HepG2 (cell line): ENCODE measurements around the gene BMF. TPM values are rescaled to one million over a fixed set of nuclear protein-coding genes. Genes with fewer than 3 reads are reported as not detected.

Experiments used
- CAMTA2 ChIP-seq: sonication (generic); formaldehyde crosslinking; IDR thresholded peaks from 2 replicates; pipeline ENCODE4 v1.4.0; 2020; ENCODE audit warnings: mild to moderate bottlenecking, missing genetic modification reagents, borderline replicate concordance
- DNMT1 ChIP-seq: sonication (generic); formaldehyde crosslinking; IDR thresholded peaks from 2 replicates; pipeline ENCODE4 v1.5.1; 2020; ENCODE audit warnings: mild to moderate bottlenecking, missing genetic modification reagents
- IRF9 ChIP-seq: sonication (generic); formaldehyde crosslinking; IDR thresholded peaks from 2 replicates; pipeline ENCODE4 v1.8.0; 2022; ENCODE audit warnings: missing genetic modification reagents, mild to moderate bottlenecking, borderline replicate concordance
- MZF1 ChIP-seq: sonication (generic); formaldehyde crosslinking; IDR thresholded peaks from 2 replicates; pipeline ENCODE4 v1.8.1; 2023; ENCODE audit warnings: mild to moderate bottlenecking, missing genetic modification reagents, borderline replicate concordance
- NR3C1 ChIP-seq: sonication (generic); formaldehyde crosslinking; IDR thresholded peaks from 2 replicates; pipeline ENCODE4 v1.4.0; 2020; ENCODE audit warnings: missing genetic modification reagents
- PRDM15 ChIP-seq: sonication (generic); formaldehyde crosslinking; IDR thresholded peaks from 2 replicates; pipeline ENCODE4 v1.4.0; 2020; ENCODE audit warnings: missing genetic modification reagents
- PRDM4 ChIP-seq: sonication (generic); formaldehyde crosslinking; IDR thresholded peaks from 2 replicates; pipeline ENCODE4 v1.9.0; 2021; ENCODE audit warnings: missing genetic modification reagents, borderline replicate concordance
- PREB ChIP-seq: sonication (generic); formaldehyde crosslinking; IDR thresholded peaks from 2 replicates; pipeline ENCODE4 v1.4.0; 2020; ENCODE audit warnings: missing genetic modification reagents
- SNAPC5 ChIP-seq: sonication (generic); formaldehyde crosslinking; IDR thresholded peaks from 2 replicates; pipeline ENCODE4 v1.8.1; 2023; ENCODE audit warnings: mild to moderate bottlenecking, missing genetic modification reagents, borderline replicate concordance
- SRF ChIP-seq: IDR thresholded peaks from 2 replicates; pipeline ENCODE4 v1.6.1; 2011; ENCODE audit warnings: mild to moderate bottlenecking, low read depth, low read length, moderate library complexity
- TFDP2 ChIP-seq: sonication (generic); formaldehyde crosslinking; IDR thresholded peaks from 2 replicates; pipeline ENCODE4 v1.4.0; 2020; ENCODE audit warnings: missing genetic modification reagents
- THRA ChIP-seq: sonication (generic); formaldehyde crosslinking; IDR thresholded peaks from 2 replicates; pipeline ENCODE4 v1.4.0; 2020; ENCODE audit warnings: missing genetic modification reagents, borderline replicate concordance
- TOPORS ChIP-seq: sonication (generic); formaldehyde crosslinking; IDR thresholded peaks from 2 replicates; pipeline ENCODE4 v1.8.0; 2023; ENCODE audit warnings: mild to moderate bottlenecking, missing genetic modification reagents
- ZBTB21 ChIP-seq: sonication (generic); formaldehyde crosslinking; IDR thresholded peaks from 2 replicates; pipeline ENCODE4 v1.4.0; 2020; ENCODE audit warnings: missing genetic modification reagents
- ZBTB42 ChIP-seq: sonication (generic); formaldehyde crosslinking; IDR thresholded peaks from 2 replicates; pipeline ENCODE4 v1.5.0; 2020; ENCODE audit warnings: mild to moderate bottlenecking, missing genetic modification reagents
- ZMAT3 ChIP-seq: sonication (generic); formaldehyde crosslinking; conservative IDR thresholded peaks from 2 replicates; pipeline ENCODE4 v1.7.0; 2021; ENCODE audit warnings: missing genetic modification reagents
- ZNF337 ChIP-seq: sonication (generic); formaldehyde crosslinking; IDR thresholded peaks from 2 replicates; pipeline ENCODE4 v1.5.1; 2020; ENCODE audit warnings: missing genetic modification reagents, low read depth, mild to moderate bottlenecking, borderline replicate concordance
- ZNF557 ChIP-seq: sonication (generic); formaldehyde crosslinking; IDR thresholded peaks from 2 replicates; pipeline ENCODE4 v1.4.0; 2020; ENCODE audit warnings: missing genetic modification reagents
- ZNF674 ChIP-seq: sonication (generic); formaldehyde crosslinking; IDR thresholded peaks from 2 replicates; pipeline ENCODE4 v1.5.0; 2020; ENCODE audit warnings: low read depth, mild to moderate bottlenecking, missing genetic modification reagents
- polyA plus RNA-seq, 8 experiments: library from polyadenylated mRNA; depleted of rRNA in 3 of 8; stranded (reverse) in 7 of 8; unstranded in 1 of 8; fragments of >200 nt; fragmentation: Illumina TruSeq in 4 of 8; extraction: Trizol in 4 of 8; gene quantifications; 2 replicates each; pipeline versions ENCODE4 v1.2.1 to v1.2.3, GENCODE V29; 2011 to 2016; ENCODE audit warnings: low read depth in 4 of 8, missing spikeins in 1 of 8, mixed read lengths in 1 of 8; ENCODE audit not compliant: insufficient read depth in 1 of 8
- total RNA-seq, 5 experiments: library from RNA; depleted of rRNA; stranded (reverse); fragments of >200 nt; fragmentation: Illumina TruSeq; extraction: Trizol; gene quantifications; 2 replicates each; pipeline ENCODE4 v1.2.3, GENCODE V29; 2016; ENCODE audit warnings: low read depth in 1 of 5

BMF gene
- total and polyA plus RNA-seq, 2 of the 13 experiments (the other 11 are each of a cell fraction or from before 2014, with no cell fraction given), result 8.7 to 15.9 TPM

- TF ChIP-seq PRDM15 (CRISPR knock-in tag) (no peak), PREB (CRISPR knock-in tag) (no peak), ZNF674 (no peak), TFDP2 (CRISPR knock-in tag) (peak; percentile 55), MZF1 (CRISPR knock-in tag) (no peak), TOPORS (CRISPR knock-in tag) (no peak), NR3C1 (CRISPR knock-in tag) (no peak), PRDM4 (no peak), SNAPC5 (no peak), DNMT1 (no peak), ZNF557 (CRISPR knock-in tag) (no peak), ZBTB42 (CRISPR knock-in tag) (no peak), ZNF337 (CRISPR knock-in tag) (no peak), SRF (no peak), THRA (CRISPR knock-in tag) (peak; percentile 100), ZMAT3 (CRISPR knock-in tag) (0 out of 2 replicates have a peak, but pooled peaks have one; percentile 38), CAMTA2 (CRISPR knock-in tag) (no peak), IRF9 (CRISPR knock-in tag) (0 out of 2 replicates have a peak, but pooled peaks have one; percentile 16), ZBTB21 (no peak)
Measured at GRCh38 chr15:40081691-40082194, 26.9 kb downstream of the BMF start (continued).
